Kidney (tissue), 22 donors: ENCODE results near the gene ARL13B. TPM values are rescaled to one million over a fixed set of nuclear protein-coding genes. Genes with fewer than 3 reads are reported as not detected.

Source experiments
- DNase-seq, 5 donors: peaks; one replicate each; pipeline ENCODE4 v3.0.0-alpha.2; 2013 to 2020
- FAIRE-seq: peaks from 2 replicates; lab custom pipeline; 2012; peaks lifted over from hg19 to GRCh38; lab: Jason Lieb, UNC
- H3K27ac ChIP-seq, 2 donors: one replicate each; pipeline ENCODE4 v1.7.0; 2013; ENCODE audit warnings: low read depth in 2 of 2, low read length in 2 of 2, inconsistent platforms in 1 of 2
- H3K27me3 ChIP-seq: one replicate; pipeline ENCODE4 v1.7.1; 2013; ENCODE audit warnings: low read length, inconsistent platforms; ENCODE audit not compliant: control insufficient read depth, insufficient read depth
- H3K36me3 ChIP-seq, 3 donors: one replicate each; pipeline versions ENCODE4 v1.7.0 to v1.7.1; 2013; ENCODE audit warnings: low read length in 3 of 3, control low read depth in 1 of 3, inconsistent platforms in 1 of 3; ENCODE audit not compliant: insufficient read depth in 3 of 3, control insufficient read depth in 2 of 3
- H3K4me1 ChIP-seq, 3 donors: one replicate each; pipeline versions ENCODE4 v1.7.0 to v1.7.1; 2013; ENCODE audit warnings: low read length in 3 of 3, inconsistent platforms in 1 of 3, low read depth in 1 of 3; ENCODE audit not compliant: control insufficient read depth in 2 of 3, insufficient read depth in 2 of 3
- H3K4me3 ChIP-seq, 3 donors: one replicate each; pipeline versions ENCODE4 v1.7.0 to v1.8.1; 2013; ENCODE audit warnings: low read length in 3 of 3, control low read depth in 1 of 3, inconsistent platforms in 1 of 3
- H3K9ac ChIP-seq, 3 donors: one replicate each; pipeline versions ENCODE4 v1.7.0 to v1.7.1; 2013; ENCODE audit warnings: low read length in 3 of 3, control low read depth in 1 of 3, inconsistent platforms in 1 of 3
- H3K9me3 ChIP-seq, 3 donors: one replicate each; pipeline versions ENCODE4 v1.7.0 to v1.7.1; 2013; ENCODE audit warnings: low read length in 3 of 3, control low read depth in 1 of 3, inconsistent platforms in 1 of 3; ENCODE audit not compliant: control insufficient read depth in 2 of 3, insufficient read depth in 1 of 3
- intact Hi-C: fragments of 100-400 bp; cut with DNase I; formaldehyde crosslinking; loops from one replicate; pipeline ENCODE4 v1.11.1; 2022
- long read RNA-seq, 10 donors: library from polyadenylated mRNA in 1 of 10; unstranded in 1 of 10; transcript quantifications; one replicate each; pipeline ENCODE4 v2.0.0 and lab custom pipeline, GENCODE V29; 2021 to 2026
- polyA plus RNA-seq: library from polyadenylated mRNA; stranded (reverse); fragments of 350-450 nt; fragmentation: Illumina TruSeq; extraction: RNeasy Lipid Tissue Mini Kit (QIAGEN cat#74804); gene quantifications from one replicate; pipeline ENCODE4 v1.2.3, GENCODE V29; 2014; ENCODE audit warnings: low read depth, low replicate concordance; ENCODE audit not compliant: insufficient read depth
- total RNA-seq: library from RNA; stranded (reverse); fragmentation: NEBNext Ultra II Directional; extraction: Animal tissue kit (Norgen Biotek cat#: 25700); gene quantifications from one replicate; pipeline ENCODE4 v1.2.1, GENCODE V29; 2021
- TF ChIP-seq, protein P1 (sequence below): IDR thresholded peaks from 3 replicates; pipeline ENCODE4 v1.5.1; 2012; ENCODE audit warnings: mild to moderate bottlenecking, moderate library complexity, borderline replicate concordance; ENCODE audit not compliant: insufficient read depth; ENCODE audit errors: extremely low read depth
- donor health status: control.
- donor health status: control.
- donor health status: control.
- donor health status: control.
- donor health status: control.
- donor health status: DM: yes; HTN: yes; CAD: no.
- donor health status: Normal renal cell carcinoma (clear cell type).

The ARL13B gene
- 12.5 TPM for total RNA-seq
- 4.1 TPM for polyA plus RNA-seq
- long read RNA-seq, donor 1, partial matches to known transcripts, result 0 of 1 reads
- long read RNA-seq, donor 1, other reads (novel, unspliced or antisense), result 0 of 1 reads
- long read RNA-seq, donor 2, partial matches to known transcripts, result 0 of 1 reads
- long read RNA-seq, donor 2, other reads (novel, unspliced or antisense), result 0 of 1 reads
- long read RNA-seq, donor 3, result 0 reads
- long read RNA-seq, donor 4, result 0 reads
- long read RNA-seq, donor 5, partial matches to known transcripts, result 0 of 1 reads
- long read RNA-seq, donor 5, other reads (novel, unspliced or antisense), result 0 of 1 reads
- long read RNA-seq, donor 6, result 0 reads
- long read RNA-seq, donor 7, partial matches to known transcripts, result 1 of 9 reads
- long read RNA-seq, donor 7, other reads (novel, unspliced or antisense), result 5 of 9 reads
- long read RNA-seq, donor 8, partial matches to known transcripts, result 0 of 1 reads
- long read RNA-seq, donor 8, other reads (novel, unspliced or antisense), result 0 of 1 reads
- long read RNA-seq, donor 9, partial matches to known transcripts, result 0 of 1 reads
- long read RNA-seq, donor 9, other reads (novel, unspliced or antisense), result 0 of 1 reads
- long read RNA-seq, donor 10, result 0 reads

DNA sequence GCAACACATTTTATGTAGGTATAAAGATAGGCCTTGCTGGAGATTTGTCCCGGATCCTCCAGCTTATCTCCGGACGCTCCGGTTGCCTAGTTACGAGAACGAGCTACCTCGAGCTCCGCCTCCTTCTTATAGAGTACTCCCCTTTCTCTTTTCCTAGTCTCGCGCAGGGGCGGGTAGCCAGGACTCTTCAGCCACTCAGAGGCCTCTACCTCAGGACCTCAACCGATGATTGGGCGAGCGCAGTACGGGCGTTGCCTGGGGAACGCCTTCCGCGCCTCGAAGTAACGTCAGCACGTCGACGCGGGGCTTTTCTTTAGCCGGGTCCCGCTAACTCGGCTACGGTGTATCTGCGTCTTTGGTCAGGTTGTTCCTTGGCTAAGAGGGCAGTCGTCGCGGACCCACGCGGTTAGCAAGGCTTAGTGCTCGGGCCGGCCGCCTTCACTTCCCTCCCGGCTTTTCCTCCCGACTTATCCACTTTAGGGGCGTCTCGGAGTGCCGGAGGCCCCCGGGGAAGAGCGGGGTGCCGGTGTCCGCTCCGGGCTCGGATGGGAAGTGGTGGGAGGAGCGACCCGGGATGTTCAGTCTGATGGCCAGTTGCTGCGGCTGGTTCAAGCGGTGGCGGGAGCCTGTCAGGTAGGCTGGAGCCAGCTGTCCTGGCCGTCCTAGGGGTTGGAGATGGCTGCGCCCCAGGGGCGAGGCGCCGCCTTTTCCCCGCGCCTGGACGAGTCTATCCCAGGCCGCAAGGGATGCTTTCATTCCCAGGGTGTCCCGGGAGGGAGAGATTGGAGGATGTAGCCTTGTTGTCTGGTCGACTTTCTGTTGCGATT lies at the start of gene ARL13B:
TSS of gene ARL13B (plus strand) at position 306 of the 827 bp plus-strand sequence. CDS start at position 575, 269 bp downstream.
- FAIRE-seq (peak; percentile 99), DNase-seq (peak; percentile 97 to 100 (median 99))
- intact Hi-C loops, result no loop called here
- Histone ChIP-seq H3K4me3 (peak within 1 kb of the TSS; percentile 70 to 93 (median 85)), H3K9ac (peak within 1 kb of the TSS; percentile 61 to 90 (median 70)), H3K36me3 (no peaks in the 10 kb centered on the region), H3K27me3 (no peaks in the 10 kb centered on the region), H3K4me1 (peaks cover 0 to 3% (median 0%) of the 10 kb centered on the region in 3 donors), H3K9me3 (no peaks in the 10 kb centered on the region), H3K27ac (peak within 1 kb of the TSS; percentile 90 to 92)
- TF ChIP-seq, protein P1, sequence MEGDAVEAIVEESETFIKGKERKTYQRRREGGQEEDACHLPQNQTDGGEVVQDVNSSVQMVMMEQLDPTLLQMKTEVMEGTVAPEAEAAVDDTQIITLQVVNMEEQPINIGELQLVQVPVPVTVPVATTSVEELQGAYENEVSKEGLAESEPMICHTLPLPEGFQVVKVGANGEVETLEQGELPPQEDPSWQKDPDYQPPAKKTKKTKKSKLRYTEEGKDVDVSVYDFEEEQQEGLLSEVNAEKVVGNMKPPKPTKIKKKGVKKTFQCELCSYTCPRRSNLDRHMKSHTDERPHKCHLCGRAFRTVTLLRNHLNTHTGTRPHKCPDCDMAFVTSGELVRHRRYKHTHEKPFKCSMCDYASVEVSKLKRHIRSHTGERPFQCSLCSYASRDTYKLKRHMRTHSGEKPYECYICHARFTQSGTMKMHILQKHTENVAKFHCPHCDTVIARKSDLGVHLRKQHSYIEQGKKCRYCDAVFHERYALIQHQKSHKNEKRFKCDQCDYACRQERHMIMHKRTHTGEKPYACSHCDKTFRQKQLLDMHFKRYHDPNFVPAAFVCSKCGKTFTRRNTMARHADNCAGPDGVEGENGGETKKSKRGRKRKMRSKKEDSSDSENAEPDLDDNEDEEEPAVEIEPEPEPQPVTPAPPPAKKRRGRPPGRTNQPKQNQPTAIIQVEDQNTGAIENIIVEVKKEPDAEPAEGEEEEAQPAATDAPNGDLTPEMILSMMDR, result no peak

DNA sequence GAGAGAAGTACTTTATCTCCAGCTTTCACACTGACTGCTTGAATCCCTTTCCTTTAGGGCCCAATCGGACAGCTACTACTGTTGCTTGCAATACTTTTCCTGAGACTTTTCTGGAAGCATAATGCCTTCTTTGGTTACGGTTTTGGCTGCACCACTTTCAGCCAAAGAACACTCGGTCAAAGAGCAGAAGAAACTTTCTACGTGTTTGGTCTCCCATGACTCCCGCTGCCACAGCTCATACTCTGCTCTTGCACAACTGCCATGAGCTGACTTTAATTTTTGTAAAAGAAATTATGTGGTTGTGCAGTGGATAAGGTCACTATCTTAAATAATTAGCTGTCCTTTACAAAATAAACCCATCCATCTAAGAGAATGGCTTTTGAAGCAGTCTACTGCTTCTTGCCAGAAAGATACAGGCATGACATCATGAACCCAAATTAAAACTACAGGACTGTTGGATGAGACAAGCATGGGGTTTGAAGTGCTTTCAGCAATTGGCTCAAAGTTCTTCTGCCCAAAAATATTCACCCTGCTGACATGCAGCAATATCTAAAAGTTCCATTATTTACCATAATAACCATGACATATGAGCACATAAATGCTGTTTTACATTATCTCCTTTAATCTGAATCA lies 48.2 kb upstream of the ARL13B start:
- no peak for DNase-seq
- no peak overlapping the region for H3K4me3 ChIP-seq
- H3K4me1 ChIP-seq, result no peaks in the 10 kb centered on the region
- intact Hi-C loops, result no loop called here
- H3K9me3 ChIP-seq, result no peaks in the 10 kb centered on the region
- no peaks in the 10 kb centered on the region for H3K27me3 ChIP-seq
- H3K36me3 ChIP-seq, result no peaks in the 10 kb centered on the region
- no peak overlapping the region for H3K9ac ChIP-seq
- no peak for FAIRE-seq
- no peak overlapping the region for H3K27ac ChIP-seq
- TF ChIP-seq, protein P1, result no peak

DNA sequence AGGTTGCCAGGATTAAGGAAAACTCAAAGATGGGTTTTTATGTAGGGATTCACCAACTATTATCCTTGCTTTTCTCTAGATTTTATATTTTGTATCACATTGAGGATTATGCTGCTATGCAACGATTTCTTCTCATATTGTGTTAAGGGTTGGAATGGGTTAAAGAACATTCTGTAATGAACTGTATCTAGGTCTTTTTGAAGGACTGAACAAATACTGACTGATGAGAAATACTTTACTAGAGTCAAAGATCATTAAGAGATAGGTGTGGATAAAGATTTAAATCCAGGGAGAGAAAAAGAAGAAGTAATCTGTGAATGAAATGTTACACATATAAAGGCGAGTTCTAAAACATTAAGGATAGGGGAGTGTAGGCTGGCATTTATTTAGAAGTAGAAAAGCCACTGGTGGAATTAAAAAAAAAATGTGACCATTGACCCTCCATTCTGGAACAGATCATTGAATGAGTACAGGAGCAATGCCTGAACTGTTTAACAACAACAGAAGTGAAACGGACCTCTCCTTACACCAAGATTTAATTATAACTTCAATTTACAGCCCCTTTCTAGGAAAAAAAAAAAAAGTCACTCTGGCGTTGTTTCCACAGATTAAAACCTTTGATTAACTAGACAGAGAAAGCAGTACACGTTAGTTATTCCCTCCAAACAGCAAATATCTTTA lies 45.4 kb upstream of the ARL13B start:
- no peak for DNase-seq
- no peaks in the 10 kb centered on the region for H3K9me3 ChIP-seq
- H3K4me1 ChIP-seq, result no peaks in the 10 kb centered on the region
- H3K36me3 ChIP-seq, result no peaks in the 10 kb centered on the region
- H3K27ac ChIP-seq, result no peak overlapping the region
- no peak for FAIRE-seq
- H3K9ac ChIP-seq, result no peak overlapping the region
- no peak overlapping the region for H3K4me3 ChIP-seq
- intact Hi-C loops, result no loop called here
- TF ChIP-seq, protein P1, result no peak
- no peaks in the 10 kb centered on the region for H3K27me3 ChIP-seq
